Hepatocyte (in vitro differentiated cells): ENCODE data around the gene KCNQ5. TPM values are rescaled to one million over a fixed set of nuclear protein-coding genes. Genes with fewer than 3 reads are reported as not detected.

Experiments
- DNase-seq: peaks from one replicate; pipeline ENCODE4 v3.0.0-alpha.2; 2016; ENCODE audit warnings: low spot score
- H2AFZ ChIP-seq: fragments of 200-600 bp; sonication (generic); 2 replicates; pipeline ENCODE4 v1.6.0; 2016; ENCODE audit warnings: antibody characterized with exemption, mild to moderate bottlenecking
- H3K27ac ChIP-seq: fragments of 200-600 bp; sonication (generic); 2 replicates; pipeline ENCODE4 v1.5.1; 2016; ENCODE audit warnings: mild to moderate bottlenecking
- H3K27me3 ChIP-seq: fragments of 200-600 bp; sonication (generic); 2 replicates; pipeline ENCODE4 v1.6.1; 2016
- H3K36me3 ChIP-seq: fragments of 200-600 bp; sonication (generic); replicated peaks from 2 replicates; pipeline ENCODE4 v1.5.1; 2016; ENCODE audit warnings: low read depth; ENCODE audit not compliant: insufficient read depth
- H3K4me1 ChIP-seq: fragments of 200-600 bp; sonication (generic); 2 replicates; pipeline ENCODE4 v1.5.1; 2016; ENCODE audit warnings: mild to moderate bottlenecking, moderate library complexity; ENCODE audit not compliant: insufficient read depth
- H3K4me2 ChIP-seq: fragments of 200-600 bp; sonication (generic); 2 replicates; pipeline ENCODE4 v1.6.0; 2016
- H3K4me3 ChIP-seq: fragments of 200-600 bp; sonication (generic); 2 replicates; pipeline ENCODE4 v1.5.1; 2016; ENCODE audit warnings: mild to moderate bottlenecking
- H3K79me2 ChIP-seq: fragments of 200-600 bp; sonication (generic); 2 replicates; pipeline ENCODE4 v1.6.0; 2017; ENCODE audit warnings: mild to moderate bottlenecking
- H3K9me2 ChIP-seq: fragments of 200-600 bp; sonication (generic); replicated peaks from 2 replicates; pipeline ENCODE4 v1.6.0; 2017; ENCODE audit warnings: mild to moderate bottlenecking; ENCODE audit not compliant: insufficient read depth
- H3K9me3 ChIP-seq: fragments of 200-600 bp; sonication (generic); 2 replicates; pipeline ENCODE4 v1.5.1; 2016; ENCODE audit warnings: low read depth, mild to moderate bottlenecking
- H4K20me1 ChIP-seq: fragments of 200-600 bp; sonication (generic); 2 replicates; pipeline ENCODE4 v1.6.0; 2016; ENCODE audit warnings: mild to moderate bottlenecking; ENCODE audit not compliant: insufficient read depth, poor library complexity, severe bottlenecking
- CTCF ChIP-seq: fragments of 200-600 bp; sonication (generic); IDR thresholded peaks from 2 replicates; pipeline ENCODE4 v1.5.1; 2016; ENCODE audit warnings: antibody characterized with exemption, mild to moderate bottlenecking; ENCODE audit not compliant: poor library complexity
- EZH2 ChIP-seq: fragments of 200-600 bp; sonication (generic); IDR thresholded peaks from 2 replicates; pipeline ENCODE4 v1.6.1; 2016; ENCODE audit warnings: antibody characterized with exemption, mild to moderate bottlenecking, borderline replicate concordance
- EZH2phosphoT487 ChIP-seq: fragments of 200-600 bp; sonication (generic); IDR thresholded peaks from one replicate; pipeline ENCODE4 v1.6.1; 2018; ENCODE audit warnings: antibody characterized with exemption, mild to moderate bottlenecking, low read depth, moderate library complexity; ENCODE audit not compliant: unreplicated experiment, severe bottlenecking
- WGBS: methylation state at CpG from one replicate; pipeline ENCODE4 v1.1.6; 2016; ENCODE audit warnings: low lambda C conversion rate; ENCODE audit errors: missing lambda C conversion rate; 5-methylcytosine and 5-hydroxymethylcytosine counted together
- polyA plus RNA-seq: library from polyadenylated mRNA; unstranded; fragments of >200 nt; fragmentation: Nextera tagmentation; extraction: Ambion mirVana; gene quantifications from 2 replicates; pipeline ENCODE4 v1.2.1, GENCODE V29; 2016
- total RNA-seq: library from RNA; depleted of rRNA; stranded (reverse); fragments of >200 nt; gene quantifications from 2 replicates; pipeline ENCODE4 v1.2.3, GENCODE V29; 2014

Gene KCNQ5
- total and polyA plus RNA-seq, 2 experiments from 2014 or later: 1.6 to 2.0 TPM

GRCh38 chr6:73177221-73177944 is 555.5 kb downstream of the KCNQ5 start:
- H4K20me1 ChIP-seq: no peaks in the 10 kb centered on the region
- DNase-seq: no peak
- H3K4me3 ChIP-seq: no peak overlapping the region
- no peak overlapping the region for H3K27ac ChIP-seq
- no peaks in the 10 kb centered on the region for H3K79me2 ChIP-seq
- 82% methylated on average over 5 of the region's 5 CpGs for WGBS
- H3K36me3 ChIP-seq: no peaks in the 10 kb centered on the region
- no peaks in the 10 kb centered on the region for H3K4me1 ChIP-seq
- no peaks in the 10 kb centered on the region for H3K9me3 ChIP-seq
- H3K27me3 ChIP-seq: no peaks in the 10 kb centered on the region
- H2AFZ ChIP-seq: no peak overlapping the region
- no peak overlapping the region for H3K4me2 ChIP-seq
- TF ChIP-seq EZH2phosphoT487 (no peak), CTCF (no peak), EZH2 (no peak)
- H3K9me2 ChIP-seq: no peaks in the 10 kb centered on the region

- no peak for DNase-seq
- Histone ChIP-seq H3K9me3 (no peaks in the 10 kb centered on the region), H3K4me3 (no peak overlapping the region), H3K27ac (no peak overlapping the region), H4K20me1 (no peaks in the 10 kb centered on the region), H3K4me2 (peak overlapping the region; percentile 67), H3K36me3 (no peaks in the 10 kb centered on the region), H3K4me1 (no peaks in the 10 kb centered on the region), H3K27me3 (no peaks in the 10 kb centered on the region), H3K79me2 (no peaks in the 10 kb centered on the region), H3K9me2 (no peaks in the 10 kb centered on the region), H2AFZ (no peak overlapping the region)
- TF ChIP-seq EZH2phosphoT487 (no peak), EZH2 (no peak), CTCF (no peak)
- 84% methylated on average over 6 of the region's 6 CpGs for WGBS
Observed at GRCh38 chr6:73180076-73180738, 558.3 kb downstream of the KCNQ5 start.

GRCh38 chr6:73180763-73181619 is 559.1 kb downstream of the KCNQ5 start:
- no peak overlapping the region for H3K4me3 ChIP-seq
- H4K20me1 ChIP-seq: no peaks in the 10 kb centered on the region
- WGBS: 33% methylated on average over 7 of the region's 7 CpGs
- H3K36me3 ChIP-seq: no peaks in the 10 kb centered on the region
- peak overlapping the region; percentile 67 for H3K4me2 ChIP-seq
- H3K9me2 ChIP-seq: no peaks in the 10 kb centered on the region
- no peak for TF ChIP-seq EZH2phosphoT487
- peak; percentile 85 for TF ChIP-seq CTCF
- no peaks in the 10 kb centered on the region for H3K4me1 ChIP-seq
- no peaks in the 10 kb centered on the region for H3K27me3 ChIP-seq
- no peak overlapping the region for H2AFZ ChIP-seq
- DNase-seq: peak; percentile 60
- no peaks in the 10 kb centered on the region for H3K9me3 ChIP-seq
- no peaks in the 10 kb centered on the region for H3K79me2 ChIP-seq
- no peak overlapping the region for H3K27ac ChIP-seq
